GM19452 (cell line): Measurements from ENCODE around the gene PIGC.

Experiments used
- ATAC-seq: cut with Tn5 transposase; IDR thresholded peaks from one replicate; pipeline ENCODE4 v1.9.1; 2021; ENCODE audit not compliant: unreplicated experiment

PIGC gene

GRCh38 chr1:172431721-172432192 lies 12.1 kb downstream of the PIGC start:
- no peak for ATAC-seq

DNA sequence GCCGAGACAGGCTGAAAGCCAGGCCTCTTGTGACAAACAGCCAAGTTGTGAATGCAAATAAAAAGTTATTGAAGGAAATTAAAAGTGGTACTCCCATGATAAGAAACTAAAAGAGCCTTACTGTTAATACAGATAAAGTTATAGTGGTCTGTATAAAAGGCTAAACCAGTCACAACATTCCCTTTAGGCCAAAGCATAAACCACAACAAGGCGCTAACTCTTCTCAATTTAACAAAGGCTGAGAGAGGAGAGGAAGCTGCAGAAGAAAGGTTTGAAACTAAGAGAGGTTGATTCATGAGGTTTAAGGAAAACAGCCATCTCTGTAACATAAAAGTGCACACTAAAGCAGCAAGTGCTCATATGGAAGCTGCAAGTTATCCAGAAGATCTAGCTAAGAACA lies 12.7 kb downstream of the PIGC start:
- no peak for ATAC-seq

- no peak for ATAC-seq
Observed at GRCh38 chr1:172430128-172430454, 13.8 kb downstream of the PIGC start.

DNA sequence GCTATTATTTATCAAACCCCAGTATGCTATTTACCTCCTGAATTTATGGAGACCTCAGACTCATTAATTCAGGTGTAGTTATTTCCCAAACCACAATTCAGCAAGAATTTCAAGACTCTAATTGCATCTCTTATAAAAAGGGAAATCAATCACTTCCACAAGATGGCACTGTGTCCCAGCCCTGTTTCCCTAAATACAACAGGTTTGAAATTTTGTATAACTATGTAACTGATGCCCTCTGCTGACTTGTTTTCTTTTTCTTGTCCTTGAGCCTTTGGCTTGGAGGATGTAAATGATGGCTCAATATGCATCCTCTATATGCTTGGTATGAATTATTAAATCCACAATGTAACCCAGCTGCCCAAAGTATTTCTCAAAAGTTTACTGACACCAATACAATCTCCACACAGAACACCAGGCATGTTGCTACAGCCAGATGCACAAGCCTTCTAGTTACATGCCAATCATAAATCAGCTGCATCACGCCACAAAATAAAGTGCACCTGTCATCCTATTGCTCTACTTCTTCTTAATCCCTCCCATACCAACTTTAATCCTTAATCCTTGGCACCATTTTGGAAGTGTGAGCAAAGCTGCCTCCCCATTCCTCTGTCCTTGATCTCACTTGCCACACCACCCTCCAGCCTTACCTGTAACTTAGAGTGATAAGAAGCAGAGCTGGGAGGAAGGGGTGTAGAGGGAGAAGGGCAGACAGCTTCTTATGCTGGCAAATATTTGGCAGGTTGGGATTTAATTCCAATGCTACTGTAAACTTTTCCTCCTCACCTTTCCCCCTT lies 14.3 kb downstream of the PIGC start:
- no peak for ATAC-seq

DNA sequence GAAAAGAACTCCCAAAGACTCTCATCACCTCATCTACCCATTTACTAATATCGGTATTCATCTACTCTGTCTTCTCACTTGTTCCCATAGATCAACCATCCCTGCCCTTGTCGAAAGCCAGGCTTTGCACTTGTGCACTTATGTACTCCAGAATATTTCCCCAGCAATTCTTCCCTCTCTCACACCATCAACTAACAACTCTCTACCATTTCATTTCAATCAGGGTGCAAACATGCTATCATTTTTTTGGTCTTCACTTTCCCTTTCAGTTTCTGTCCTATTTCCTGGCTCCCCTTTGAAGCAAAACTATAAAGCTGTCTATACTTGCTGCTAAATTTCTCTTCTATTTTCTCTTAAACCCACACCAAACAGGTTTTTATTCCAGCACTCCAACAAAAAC lies 16.7 kb downstream of the PIGC start:
- no peak for ATAC-seq

- ATAC-seq: no peak
Observed at GRCh38 chr1:172425339-172425738, 18.5 kb downstream of the PIGC start.

- ATAC-seq: no peak
Observed at GRCh38 chr1:172423336-172423735, 20.5 kb downstream of the PIGC start.

- ATAC-seq: no peak
Observed at GRCh38 chr1:172421974-172422604, 21.8 kb downstream of the PIGC start.

GRCh38 chr1:172420385-172420784 lies 23.5 kb downstream of the PIGC start, which contains the start of gene C1orf105:
C1orf105 (plus strand) TSS chr1:172420685; CDS start chr1:172420886, 201 bp downstream.
- no peak for ATAC-seq

GRCh38 chr1:172417557-172417956 lies 26.3 kb downstream of the PIGC start:
- no peak for ATAC-seq

- no peak for ATAC-seq
Observed at GRCh38 chr1:172416496-172417035, 27.3 kb downstream of the PIGC start.

GRCh38 chr1:172414331-172414730 lies 29.5 kb downstream of the PIGC start:
- ATAC-seq: no peak

GRCh38 chr1:172411791-172412338 lies 32.0 kb downstream of the PIGC start:
- no peak for ATAC-seq

DNA sequence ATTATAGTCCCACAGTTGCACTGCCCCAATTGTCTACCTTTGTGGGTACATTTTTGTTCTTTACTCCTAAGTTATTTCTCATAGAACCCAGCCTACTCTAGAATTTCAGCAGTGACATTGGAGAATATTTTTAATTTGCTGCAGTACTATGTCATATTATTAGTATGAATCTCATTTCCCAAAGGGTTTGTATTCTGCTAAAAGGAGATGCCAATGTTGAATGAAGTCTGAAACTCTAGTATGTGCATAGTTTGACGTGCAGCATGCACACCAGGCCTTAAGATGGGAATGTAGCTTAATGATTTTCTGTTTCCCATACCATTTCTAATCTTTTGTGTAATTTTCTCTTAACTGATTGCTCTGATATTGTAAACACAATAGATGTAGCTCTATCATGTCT lies 33.8 kb downstream of the PIGC start:
- no peak for ATAC-seq

GRCh38 chr1:172408958-172409357 lies 34.9 kb downstream of the PIGC start:
- no peak for ATAC-seq

DNA sequence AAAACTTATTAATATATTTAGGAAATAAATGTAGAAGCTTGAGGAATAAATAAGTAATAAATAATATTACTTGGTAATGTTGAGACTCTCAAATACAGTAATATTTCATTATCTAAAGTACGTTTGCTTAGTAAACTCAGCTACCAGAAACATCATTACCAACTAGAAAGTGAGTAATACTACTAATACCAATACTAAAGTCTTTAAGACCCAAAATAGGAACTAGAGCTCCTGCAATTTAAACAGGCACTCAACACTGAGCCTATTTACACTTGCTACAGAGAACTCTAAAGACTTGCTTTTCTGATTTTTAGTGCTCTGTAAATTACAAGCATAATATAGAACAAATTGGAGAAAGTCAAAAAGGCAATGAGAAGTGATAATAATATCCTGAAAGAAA lies 36.9 kb downstream of the PIGC start:
- ATAC-seq: no peak

DNA sequence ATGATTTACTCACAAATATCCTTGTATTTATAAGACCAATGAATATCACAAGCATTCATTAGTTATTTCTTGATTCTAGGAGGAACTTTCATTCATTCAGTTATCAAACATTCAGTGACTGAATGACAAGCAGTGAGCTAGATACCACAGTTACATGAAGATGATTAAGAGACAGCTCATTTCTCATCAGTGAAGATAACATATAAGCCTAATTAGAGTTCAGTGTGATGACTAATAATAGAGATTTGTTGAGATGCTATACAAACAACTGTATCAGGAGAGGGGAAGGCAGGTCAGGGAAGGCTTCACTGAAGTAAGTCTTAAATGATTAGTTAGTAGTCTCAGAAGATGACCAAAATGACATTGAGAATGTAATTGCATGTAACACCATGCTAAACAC lies 38.0 kb downstream of the PIGC start:
- no peak for ATAC-seq

DNA sequence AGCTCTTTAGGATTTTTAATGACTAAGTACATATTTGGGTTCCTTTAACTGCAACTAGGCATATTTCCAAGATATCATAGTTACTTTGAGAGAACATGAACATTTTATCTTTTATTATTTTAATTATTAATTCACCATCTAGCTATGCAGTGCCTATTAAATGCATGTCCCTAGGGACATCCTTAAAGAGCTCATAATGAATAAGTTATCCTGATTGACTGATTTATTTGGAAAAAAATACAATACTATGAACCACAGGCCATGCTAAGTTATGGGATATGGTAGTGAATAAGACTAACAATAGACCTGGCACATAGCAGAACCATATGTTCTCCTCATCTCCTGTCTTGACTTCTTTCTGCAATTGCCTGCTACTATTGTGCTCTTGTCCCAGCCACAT lies 39.7 kb downstream of the PIGC start:
- no peak for ATAC-seq

DNA sequence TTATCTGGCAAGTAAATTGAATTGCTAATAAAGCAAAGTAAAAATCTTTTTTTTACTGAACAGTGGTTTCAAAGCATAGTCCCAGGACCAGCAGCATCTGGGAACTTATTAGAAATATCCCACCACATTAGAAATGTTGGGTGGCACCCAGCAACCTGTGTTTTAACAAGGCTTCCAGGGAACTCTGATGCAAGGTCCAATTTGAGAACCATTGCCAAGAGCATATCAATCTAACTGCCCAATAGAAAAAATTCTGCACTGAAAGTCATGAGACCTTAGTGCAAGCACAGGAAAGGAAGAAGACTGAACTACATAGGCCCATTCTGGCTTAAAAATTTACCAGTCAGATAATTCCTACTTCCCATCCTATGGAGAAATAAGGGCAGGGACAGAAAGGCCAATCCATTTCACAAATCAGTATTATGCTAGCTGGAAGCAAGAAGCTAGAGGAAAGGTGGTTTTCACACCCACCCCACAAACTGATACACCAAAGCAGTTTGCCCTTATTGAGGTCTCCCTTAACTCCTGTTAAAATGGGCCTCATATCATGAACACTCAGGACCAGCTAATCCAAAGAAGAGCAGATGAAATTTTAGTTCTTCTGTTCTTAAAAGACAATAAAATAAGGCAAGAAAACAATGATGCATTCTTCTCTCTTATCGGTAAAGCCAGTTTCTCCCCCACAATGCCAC lies 40.8 kb downstream of the PIGC start:
- ATAC-seq: no peak

- ATAC-seq: no peak
Observed at GRCh38 chr1:172401892-172402291, 42.0 kb downstream of the PIGC start.

DNA sequence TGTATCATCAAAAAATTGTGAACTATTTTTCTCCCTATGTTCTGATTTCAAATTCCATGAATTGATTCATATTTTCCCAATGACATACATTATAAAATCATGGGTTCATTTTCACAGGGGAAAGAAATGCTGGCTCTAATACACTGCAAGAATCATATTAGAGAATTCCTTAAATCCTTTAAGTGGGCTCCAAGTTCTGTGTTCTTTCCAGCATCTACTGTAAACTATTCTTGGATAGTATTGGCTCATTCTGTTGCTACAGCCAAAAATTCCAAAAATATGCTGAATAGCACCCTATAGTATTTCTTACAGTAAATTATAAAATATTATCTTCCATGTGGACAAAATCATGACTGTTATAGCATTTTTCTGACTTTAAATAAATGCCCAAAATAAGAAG lies 42.4 kb downstream of the PIGC start:
- ATAC-seq: no peak
